Nucleus accumbens (tissue), 56 donors: Measurements from ENCODE around the gene PLPPR1.

ENCODE experiments used
- DNase-seq, 56 donors: peaks; one replicate each; lab custom pipeline; 2025; lab: John Stamatoyannopoulos, UW

The PLPPR1 gene

DNA sequence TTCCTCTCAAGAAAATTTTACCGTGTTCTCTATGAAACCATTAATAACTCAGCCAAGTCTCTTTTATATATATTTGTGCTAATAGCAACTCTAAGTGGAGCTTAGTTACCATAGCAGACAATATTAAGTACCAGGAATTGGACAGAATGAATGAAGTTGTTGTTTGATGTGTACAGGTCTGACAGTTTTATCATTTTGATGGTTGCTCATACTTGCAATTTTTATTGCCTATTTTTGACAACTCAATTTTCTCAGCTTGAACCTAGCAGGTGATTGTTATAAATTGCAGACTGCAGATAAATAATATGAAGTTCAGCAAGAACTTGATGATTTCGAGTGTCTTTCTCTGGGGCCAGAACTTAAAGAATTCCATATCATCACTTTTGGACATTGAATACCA is 163.2 kb downstream of the PLPPR1 start:
- no peak for DNase-seq

DNA sequence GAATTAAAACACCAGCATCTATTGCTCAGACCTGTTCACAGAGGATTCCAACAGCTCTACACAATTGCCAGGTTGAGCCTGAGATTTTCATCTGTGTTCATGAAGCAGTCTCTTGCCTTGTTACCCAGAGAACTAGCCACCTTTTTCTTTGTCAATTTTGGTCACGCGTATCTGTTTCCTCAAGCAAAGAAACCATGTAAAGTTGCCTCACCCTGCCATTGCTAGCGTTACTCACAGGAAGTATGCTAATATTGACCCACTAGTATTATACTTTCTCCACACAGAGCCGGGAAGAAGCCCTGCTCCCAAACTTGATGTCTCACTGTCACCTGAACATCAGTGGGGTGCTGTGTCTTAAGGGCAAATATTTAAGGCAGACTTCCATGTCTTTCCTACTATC is 168.5 kb downstream of the PLPPR1 start:
- DNase-seq, result no peak

DNA sequence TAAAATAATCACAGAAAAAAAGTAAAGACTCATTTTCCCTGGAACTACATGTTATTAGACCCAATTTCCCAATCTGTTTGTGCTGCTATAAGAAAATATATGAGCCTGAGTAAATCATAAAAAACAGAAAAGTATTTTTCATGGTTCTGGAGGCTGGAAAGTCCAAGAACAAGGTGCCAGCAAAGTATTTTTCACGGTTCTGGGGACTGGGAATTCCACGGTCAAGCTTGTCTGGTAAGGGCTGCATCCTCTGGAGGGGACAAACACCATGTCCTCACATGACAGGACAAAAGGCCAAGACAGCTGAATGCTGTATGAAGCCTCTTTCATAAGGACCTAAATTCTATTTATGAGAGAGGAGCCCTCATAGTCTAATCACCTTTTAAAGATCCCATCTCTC is 172.3 kb downstream of the PLPPR1 start:
- DNase-seq, result no peak

DNA sequence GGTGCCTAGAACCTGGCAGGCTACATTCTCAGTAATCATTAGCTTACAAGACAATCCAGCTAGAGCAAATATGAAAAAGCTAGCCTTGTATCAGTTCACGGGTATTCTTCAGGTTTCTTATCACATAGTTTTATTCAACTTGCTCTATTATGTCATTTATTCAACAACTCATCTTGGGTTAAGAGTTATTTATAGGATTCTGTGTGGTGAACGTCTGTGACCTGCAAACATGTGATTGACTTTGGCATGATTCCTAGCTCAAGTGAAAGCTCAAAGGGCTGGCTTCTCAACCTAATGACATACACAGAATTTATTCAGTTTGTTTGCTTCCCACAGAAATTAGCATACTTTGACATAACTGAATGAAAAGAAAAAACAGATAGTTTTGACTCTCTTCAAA is 173.1 kb downstream of the PLPPR1 start:
- DNase-seq, result no peak

DNA sequence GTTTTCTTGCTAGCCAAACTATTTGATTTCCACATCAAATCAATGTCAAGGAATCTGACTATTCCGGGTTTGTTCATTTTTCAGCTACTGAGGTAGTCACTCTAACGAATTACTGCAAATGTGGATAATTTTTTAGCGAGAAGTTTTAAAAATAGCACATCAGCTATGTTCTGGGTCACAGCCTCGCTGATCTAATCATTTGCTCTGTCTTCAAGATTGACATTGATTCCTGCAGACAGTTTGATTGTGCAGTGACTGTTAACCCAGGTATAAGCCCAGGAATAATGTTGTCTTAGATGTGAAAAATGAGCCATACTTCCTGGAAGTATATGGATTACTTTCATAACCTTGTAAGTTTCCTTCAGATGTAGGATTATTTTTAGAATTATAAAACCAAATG is 181.1 kb downstream of the PLPPR1 start:
- DNase-seq, result no peak

DNA sequence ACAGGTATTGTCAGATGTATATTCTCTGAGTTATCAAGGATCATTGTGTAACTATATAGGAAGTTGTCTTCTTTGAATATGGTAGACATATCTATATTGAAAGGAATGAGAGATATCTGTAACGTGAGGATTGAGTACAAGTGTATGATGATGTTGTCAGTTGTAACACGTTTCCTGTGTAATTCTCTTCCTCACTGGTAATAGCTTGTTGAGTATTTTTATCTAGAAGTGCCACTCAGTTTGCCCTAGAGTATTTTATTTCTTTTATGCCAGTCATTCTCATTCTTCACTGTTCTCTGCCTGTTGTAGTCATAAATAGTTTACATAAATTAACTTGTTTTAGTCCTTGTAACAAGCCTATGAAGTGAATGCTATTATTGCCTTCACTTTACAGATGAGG is 184.1 kb downstream of the PLPPR1 start:
- DNase-seq, result no peak

DNA sequence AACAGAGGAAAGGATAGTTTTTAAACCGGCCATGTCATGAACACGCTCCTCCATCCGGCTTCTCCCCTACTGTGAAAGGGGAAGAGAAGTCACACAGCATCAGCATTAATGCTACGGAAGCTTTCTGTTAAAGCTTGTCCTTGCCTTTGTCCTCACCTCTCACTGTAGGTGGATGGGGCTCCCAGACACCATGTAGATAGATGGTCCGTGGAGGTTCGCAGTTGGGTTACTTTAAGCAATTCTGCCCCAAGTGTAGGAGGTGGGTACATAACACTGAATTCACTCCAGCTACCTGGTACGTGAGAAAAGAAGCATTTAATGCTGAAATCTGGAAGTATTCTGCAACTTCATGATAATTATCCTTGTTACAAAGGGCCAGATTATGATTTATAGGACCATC is 190.5 kb downstream of the PLPPR1 start:
- no peak for DNase-seq

DNA sequence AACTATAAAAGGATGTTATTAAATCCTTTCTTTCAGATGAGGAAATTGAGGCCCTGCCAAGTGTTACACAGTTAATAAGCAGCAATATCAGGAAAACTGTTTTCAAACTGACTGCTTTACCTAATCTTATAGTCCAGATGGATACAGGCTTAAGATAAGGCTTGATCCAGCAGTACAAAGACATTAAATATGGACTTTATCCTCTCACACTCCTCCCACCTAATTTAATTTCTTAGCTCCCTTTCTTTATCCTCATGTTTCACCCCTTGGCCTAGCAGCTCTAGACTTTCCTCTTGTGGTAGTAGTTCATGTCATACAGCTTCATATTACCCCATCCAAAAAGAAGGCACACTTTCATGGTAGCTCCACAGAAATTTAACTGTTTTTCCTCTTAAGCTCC is 191.8 kb downstream of the PLPPR1 start:
- no peak for DNase-seq

DNA sequence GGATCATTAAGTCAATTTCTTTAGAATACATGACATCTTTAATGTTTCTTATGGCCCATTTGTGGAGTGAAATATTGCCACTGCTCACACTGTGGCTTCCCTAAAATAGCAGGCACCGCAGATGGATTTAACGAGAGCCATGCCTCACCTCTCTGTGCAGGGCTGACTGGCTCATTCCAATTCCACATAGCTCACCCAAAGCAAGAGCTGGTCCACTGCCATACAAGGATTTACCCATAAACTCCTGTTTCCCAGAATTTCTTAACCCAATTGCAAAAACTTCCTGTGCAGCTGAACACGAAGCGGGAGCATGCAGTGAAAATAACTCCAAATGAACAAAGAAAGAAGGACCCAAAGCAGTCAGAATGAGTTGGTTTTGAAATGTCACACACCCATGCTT is 196.7 kb downstream of the PLPPR1 start:
- DNase-seq, result peak in 1 of 56 donors; percentile 12

DNA sequence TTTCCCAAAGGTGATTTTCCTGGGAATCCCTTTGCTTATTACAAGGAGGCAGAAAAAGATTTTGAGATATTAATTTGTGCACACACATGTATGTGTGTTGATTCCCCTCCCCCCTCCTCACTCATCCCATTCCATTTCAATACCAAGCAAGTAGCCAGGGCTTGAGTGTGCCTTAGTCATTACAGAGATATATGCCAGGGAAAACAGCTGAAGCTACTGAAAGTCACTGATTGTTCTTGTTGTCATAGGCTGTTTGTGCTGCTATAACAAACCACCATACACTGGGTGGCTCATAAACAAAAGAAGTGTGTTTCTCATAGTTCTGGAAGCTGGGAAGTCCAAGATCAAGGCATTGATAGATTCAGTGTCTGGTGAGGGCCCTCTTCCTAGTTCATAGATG is 197.6 kb downstream of the PLPPR1 start:
- peak in 36 of 56 donors; percentile 7 to 81 (median 46) for DNase-seq

DNA sequence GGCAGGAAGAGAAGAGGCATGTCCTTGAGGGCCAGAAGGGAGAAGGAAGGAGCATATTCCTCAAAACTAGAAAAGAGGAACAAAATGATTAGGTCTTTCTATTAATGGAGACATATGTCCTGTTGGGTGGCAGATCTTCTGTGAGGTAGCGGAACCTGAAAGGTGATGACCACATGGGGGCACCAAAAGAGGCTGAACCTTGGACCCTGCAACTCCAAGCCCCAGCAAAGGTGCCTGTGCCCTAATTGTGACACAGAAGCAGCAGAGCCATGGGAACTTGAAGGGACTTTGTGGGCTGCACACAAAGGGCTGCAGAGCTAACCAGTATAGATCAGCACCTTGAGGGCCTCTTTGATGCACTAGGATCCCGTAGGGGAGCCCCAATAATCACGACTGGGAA is 198.3 kb downstream of the PLPPR1 start:
- DNase-seq, result no peak

DNA sequence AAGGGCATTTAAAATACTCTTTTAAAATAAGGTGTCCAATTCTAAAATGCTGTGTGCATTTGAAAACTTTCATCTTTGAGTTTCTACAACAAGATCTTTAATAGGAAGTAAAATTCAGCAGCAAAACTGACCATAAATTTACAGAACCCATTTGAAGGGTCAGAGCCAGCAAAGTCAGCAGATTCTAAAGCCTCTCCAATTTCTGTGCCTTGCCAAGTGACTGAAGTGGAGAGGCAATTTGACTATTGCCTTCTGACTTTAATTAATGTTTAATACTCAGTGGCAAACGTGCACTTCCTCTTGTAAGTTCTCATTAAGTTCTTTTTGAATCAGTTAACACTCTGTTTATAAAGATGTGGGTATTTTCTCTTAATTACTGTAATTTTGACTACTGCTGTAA is 201.1 kb downstream of the PLPPR1 start:
- no peak for DNase-seq

DNA sequence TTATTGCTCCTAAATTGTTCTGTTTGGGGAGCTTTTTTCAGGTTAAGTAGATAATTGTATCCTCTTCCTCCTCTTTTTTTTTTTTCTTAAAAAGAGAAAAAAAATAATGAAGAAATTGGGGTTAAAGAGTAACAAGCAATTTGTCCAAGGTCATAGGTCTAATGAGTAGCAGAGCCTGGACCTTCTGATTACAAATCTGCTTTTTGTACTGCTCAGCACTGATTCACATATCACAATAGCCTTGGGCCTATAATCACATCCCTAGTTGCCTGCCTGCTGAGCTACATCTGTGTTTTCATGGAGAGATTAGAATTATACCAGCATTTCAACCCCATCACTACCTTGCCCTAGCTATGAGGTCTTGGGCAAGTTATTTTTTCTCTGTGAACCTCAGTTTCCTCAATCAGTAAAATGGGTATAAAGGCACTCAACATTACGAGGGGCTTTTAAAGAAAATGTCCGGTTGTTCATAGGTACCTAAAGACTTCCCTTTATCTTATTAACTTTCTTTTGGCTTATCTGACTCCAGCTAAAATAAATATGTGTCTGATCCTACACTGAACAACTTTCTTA is 204.0 kb downstream of the PLPPR1 start:
- DNase-seq, result no peak

DNA sequence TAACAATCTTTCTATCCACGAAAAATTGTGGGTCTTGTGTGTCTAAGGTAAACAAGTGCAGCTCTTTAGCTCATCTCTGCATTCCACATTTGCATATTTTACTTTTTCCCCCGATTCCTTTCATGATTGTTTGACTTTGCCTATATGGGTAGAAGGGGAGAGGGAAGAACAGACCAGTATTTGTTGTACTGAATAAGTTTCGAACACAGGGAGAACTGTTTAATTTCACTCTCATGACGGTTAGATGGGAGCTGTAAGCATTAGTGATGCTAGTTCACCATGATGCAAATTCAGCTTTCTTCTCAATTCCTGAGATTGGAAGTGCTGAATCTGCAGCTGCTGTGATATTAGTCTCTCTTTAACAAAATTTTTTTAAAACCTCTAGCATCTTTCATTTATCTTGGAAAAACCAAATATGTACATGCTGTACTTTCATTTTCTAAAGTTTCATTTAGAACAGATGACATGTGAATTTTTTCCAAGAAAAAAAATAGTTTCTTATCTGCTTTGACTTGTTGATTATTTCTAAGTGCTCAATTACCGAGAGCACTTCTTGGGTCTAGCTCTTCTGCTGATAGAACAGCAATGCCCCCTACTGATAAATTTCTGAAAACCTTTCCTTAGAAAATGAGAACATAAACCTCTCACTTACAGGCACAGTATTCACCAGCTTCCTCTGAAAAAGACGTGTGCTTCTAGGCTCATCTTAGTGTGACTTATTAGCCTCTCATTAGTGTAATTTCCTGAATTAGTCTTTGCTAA is 206.8 kb downstream of the PLPPR1 start:
- peak in 3 of 56 donors; percentile 5 to 24 (median 10) for DNase-seq

DNA sequence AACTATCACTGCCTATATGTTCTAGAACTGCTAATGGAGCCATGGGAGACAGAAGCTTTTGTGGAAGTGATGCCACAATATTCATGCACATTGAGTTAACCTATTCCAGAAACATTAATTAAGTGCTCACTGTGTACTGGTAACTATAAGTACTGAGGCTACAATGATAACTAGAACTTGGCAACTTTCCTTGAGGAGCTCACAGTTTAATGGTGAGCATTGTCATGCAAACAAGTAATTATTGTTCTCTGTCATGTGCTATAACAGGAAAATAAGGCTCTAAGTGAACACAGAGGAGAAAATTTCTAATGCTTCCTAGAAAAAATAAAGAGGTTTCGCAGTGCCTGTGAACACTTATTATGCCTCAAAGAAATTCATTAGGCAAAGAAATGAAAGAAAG is 214.1 kb downstream of the PLPPR1 start:
- DNase-seq, result peak in 1 of 56 donors; percentile 32

DNA sequence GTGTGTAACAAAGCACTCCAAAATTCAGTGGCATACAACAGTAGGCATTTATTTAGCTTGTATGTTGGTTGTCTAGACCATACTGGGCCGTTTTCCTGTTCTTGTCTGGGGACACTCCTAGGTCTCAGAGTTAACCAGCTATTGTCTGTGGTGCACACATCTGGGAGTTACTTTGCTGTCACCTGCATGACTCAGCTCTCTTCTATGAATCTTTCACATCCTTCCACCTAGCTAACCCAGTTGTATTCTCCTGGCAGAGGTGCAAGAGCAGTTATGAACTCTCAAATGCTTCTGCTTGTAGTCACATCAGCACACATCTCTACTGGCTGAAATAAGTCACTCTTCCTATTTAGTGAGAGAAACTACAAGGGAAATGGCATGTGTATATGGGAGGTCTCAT is 218.2 kb downstream of the PLPPR1 start:
- no peak for DNase-seq

DNA sequence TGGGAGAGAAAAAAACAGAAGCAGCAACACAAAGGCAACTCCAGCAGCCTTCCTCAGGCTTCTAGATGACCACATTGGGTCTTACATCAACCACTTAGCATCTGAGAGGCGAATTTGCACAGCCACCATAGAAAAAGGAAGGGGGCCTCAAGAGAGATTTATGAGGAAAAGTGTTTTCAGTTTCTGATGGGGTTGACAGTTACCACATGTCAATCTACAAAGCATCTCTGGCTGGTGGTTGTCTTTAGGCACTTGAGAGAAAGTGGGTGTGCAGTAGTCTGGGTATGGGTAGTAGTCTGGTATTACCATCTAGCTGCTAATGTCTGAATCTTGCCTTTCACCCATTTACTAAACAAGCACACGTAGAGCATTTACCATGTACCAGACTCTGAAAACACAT is 218.8 kb downstream of the PLPPR1 start:
- DNase-seq, result no peak

DNA sequence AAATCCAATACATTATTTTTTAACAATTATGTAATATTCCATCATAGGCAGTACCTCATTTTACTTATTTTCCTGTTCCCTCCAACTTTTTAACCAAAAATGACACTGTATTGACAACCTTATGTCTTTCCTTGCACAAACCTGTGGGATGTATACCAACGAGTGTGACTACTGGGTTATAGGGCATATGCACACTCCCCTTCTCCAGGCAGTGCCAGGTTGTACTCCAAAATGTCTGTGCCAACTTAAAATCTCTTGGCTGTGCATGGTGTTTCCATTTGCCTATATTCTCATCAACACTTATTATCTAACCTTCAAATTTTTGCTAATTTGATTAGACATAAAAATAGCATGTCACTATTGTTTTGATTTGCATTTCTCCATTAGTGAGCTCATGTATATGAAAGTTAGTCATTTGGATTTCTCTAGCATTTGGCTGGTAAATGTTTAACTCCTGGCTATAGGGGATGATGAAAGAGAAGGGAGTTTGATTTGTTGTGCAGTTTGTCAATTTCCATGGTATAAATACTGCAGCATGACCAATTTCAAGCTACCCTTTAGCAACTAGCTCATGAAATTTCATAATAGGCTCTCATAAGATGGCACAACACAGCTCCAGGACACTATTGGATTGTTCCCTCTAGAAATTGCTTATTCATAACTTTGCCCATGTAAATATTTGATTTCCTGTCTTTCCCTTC is 226.4 kb downstream of the PLPPR1 start:
- DNase-seq, result no peak

DNA sequence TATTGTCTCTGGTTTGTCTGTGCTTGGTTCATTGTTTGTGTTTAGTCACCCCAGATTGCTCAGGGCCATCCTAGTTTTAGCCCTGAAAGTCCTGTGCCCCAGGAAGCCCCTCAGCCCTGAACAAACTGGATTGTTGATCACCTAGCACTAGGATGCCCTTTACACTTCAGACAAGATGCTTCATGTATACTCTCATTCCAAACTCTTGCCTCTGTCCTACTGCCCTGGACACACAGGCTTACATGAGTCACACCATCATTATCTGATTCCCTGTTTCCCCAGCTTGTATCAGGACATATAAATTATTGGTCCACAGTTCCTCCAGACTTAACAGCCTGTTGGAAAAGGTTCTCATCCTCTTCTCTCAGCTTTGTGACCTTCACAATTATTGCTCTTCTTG is 236.2 kb downstream of the PLPPR1 start:
- no peak for DNase-seq

DNA sequence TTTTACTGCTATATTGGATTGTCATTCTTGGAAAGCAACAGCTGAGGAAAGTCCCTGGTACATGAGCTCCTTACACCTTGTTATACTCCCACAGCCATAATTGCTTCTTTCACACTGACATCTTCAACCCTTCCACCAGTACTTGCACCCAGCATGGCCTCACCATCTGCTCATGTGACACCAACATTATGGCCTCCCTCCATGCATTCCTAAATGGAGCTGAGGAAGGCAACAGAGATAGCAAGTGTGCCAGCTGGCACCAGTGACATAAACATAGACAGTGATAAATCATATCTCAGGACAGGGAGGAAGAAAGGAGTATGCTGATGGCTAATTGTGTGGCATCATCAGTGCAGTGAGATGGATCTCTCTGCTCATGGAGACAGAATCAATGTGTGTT is 236.7 kb downstream of the PLPPR1 start:
- no peak for DNase-seq

DNA sequence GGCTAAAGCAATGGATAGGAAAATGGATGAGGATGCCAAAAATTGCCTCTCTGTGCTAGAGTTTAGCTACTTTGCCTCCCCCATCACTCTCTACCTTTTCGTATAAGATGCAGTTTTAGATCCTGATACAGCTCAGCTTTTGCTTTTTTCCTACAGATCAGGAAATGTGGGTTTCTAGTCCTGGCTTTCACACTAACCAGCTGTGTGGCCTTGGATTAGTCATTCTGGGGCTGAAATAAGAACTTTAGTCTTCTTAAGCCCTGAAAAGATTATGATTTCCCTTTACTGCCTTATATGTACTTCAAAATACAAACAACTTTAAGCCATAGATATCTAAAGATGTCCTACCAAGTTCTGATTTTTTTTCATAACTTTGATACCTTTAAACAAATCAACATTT is 239.9 kb downstream of the PLPPR1 start:
- DNase-seq, result no peak
